Liver (tissue), 9 donors: Measurements from ENCODE around the gene FBXL4. TPM values are rescaled to one million over a fixed set of nuclear protein-coding genes. Genes with fewer than 3 reads are reported as not detected.

ENCODE experiments used
- DNase-seq: peaks from one replicate; pipeline ENCODE4 v3.0.0-alpha.2; 2017; ENCODE audit warnings: low spot score
- H3K27ac ChIP-seq, 2 donors: one replicate each; pipeline ENCODE4 v1.7.0; 2013; ENCODE audit warnings: inconsistent platforms in 2 of 2, low read length in 2 of 2, control low read depth in 1 of 2, low read depth in 1 of 2, mild to moderate bottlenecking in 1 of 2
- H3K27me3 ChIP-seq, 4 donors: one replicate each; pipeline versions ENCODE4 v1.6.1 to v1.7.0; 2013; ENCODE audit warnings: low read length in 3 of 4, inconsistent platforms in 1 of 4, mild to moderate bottlenecking in 1 of 4, moderate library complexity in 1 of 4; ENCODE audit not compliant: control insufficient read depth in 4 of 4, insufficient read depth in 4 of 4
- H3K36me3 ChIP-seq, 4 donors: one replicate each; pipeline versions ENCODE4 v1.6.1 to v1.7.0; 2013; ENCODE audit warnings: low read length in 3 of 4, mild to moderate bottlenecking in 3 of 4, low read depth in 1 of 4, moderate library complexity in 1 of 4; ENCODE audit not compliant: control insufficient read depth in 4 of 4, insufficient read depth in 3 of 4
- H3K4me1 ChIP-seq, 4 donors: one replicate each; pipeline versions ENCODE4 v1.6.1 to v1.7.0; 2013; ENCODE audit warnings: low read length in 3 of 4, mild to moderate bottlenecking in 3 of 4, moderate library complexity in 1 of 4; ENCODE audit not compliant: control insufficient read depth in 4 of 4, insufficient read depth in 4 of 4
- H3K4me3 ChIP-seq, 3 donors: one replicate each; pipeline versions ENCODE4 v1.6.1 to v1.7.0; 2013; ENCODE audit warnings: low read length in 3 of 3, control low read depth in 1 of 3, low read depth in 1 of 3, mild to moderate bottlenecking in 1 of 3
- H3K9ac ChIP-seq, 2 donors: one replicate each; pipeline ENCODE4 v1.7.0; 2013; ENCODE audit warnings: low read length in 2 of 2, mild to moderate bottlenecking in 2 of 2, moderate library complexity in 2 of 2, control low read depth in 1 of 2, low read depth in 1 of 2
- H3K9me3 ChIP-seq, 4 donors: one replicate each; pipeline versions ENCODE4 v1.6.1 to v1.7.0; 2013; ENCODE audit warnings: low read length in 3 of 4; ENCODE audit not compliant: control insufficient read depth in 4 of 4
- ATF3 ChIP-seq: IDR thresholded peaks from 2 replicates; pipeline ENCODE4 v1.6.1; 2016; ENCODE audit warnings: antibody characterized with exemption
- EGR1 ChIP-seq, 2 donors: IDR thresholded peaks; 2 replicates each; pipeline ENCODE4 v1.6.1; 2016 to 2018; ENCODE audit warnings: antibody characterized with exemption in 2 of 2, low read depth in 2 of 2
- FOXA1 ChIP-seq: IDR thresholded peaks from 2 replicates; pipeline ENCODE4 v1.6.1; 2016; ENCODE audit warnings: antibody characterized with exemption
- FOXA2 ChIP-seq: IDR thresholded peaks from 2 replicates; pipeline ENCODE4 v1.6.1; 2016; ENCODE audit warnings: antibody characterized with exemption
- GABPA ChIP-seq, 2 donors: IDR thresholded peaks in 1 of 2; conservative IDR thresholded peaks in 1 of 2; 2 replicates each; pipeline ENCODE4 v1.6.1; 2016; ENCODE audit warnings: antibody characterized with exemption in 2 of 2, mild to moderate bottlenecking in 1 of 2, moderate library complexity in 1 of 2
- HNF4A ChIP-seq, 2 donors: conservative IDR thresholded peaks; 2 replicates each; pipeline ENCODE4 v1.6.1; 2016; ENCODE audit warnings: antibody characterized with exemption in 2 of 2, mild to moderate bottlenecking in 2 of 2
- HNF4G ChIP-seq: IDR thresholded peaks from 2 replicates; pipeline ENCODE4 v1.6.1; 2016; ENCODE audit warnings: antibody characterized with exemption
- JUND ChIP-seq, 2 donors: IDR thresholded peaks; 2 replicates each; pipeline ENCODE4 v1.6.1; 2016; ENCODE audit warnings: antibody characterized with exemption in 2 of 2
- NR2F2 ChIP-seq: IDR thresholded peaks from 2 replicates; pipeline ENCODE4 v1.6.1; 2016; ENCODE audit warnings: antibody characterized with exemption
- RAD21 ChIP-seq, 2 donors: IDR thresholded peaks; 2 replicates each; pipeline ENCODE4 v1.6.1; 2016; ENCODE audit warnings: antibody characterized with exemption in 2 of 2, mild to moderate bottlenecking in 2 of 2
- REST ChIP-seq: IDR thresholded peaks from 2 replicates; pipeline ENCODE4 v1.6.1; 2016; ENCODE audit warnings: antibody characterized with exemption, mild to moderate bottlenecking
- RXRA ChIP-seq, 2 donors: IDR thresholded peaks; 2 replicates each; pipeline ENCODE4 v1.6.1; 2017 to 2018; ENCODE audit warnings: antibody characterized with exemption in 2 of 2, mild to moderate bottlenecking in 1 of 2
- TAF1 ChIP-seq: conservative IDR thresholded peaks from 2 replicates; pipeline ENCODE4 v1.6.1; 2016; ENCODE audit warnings: antibody characterized with exemption, mild to moderate bottlenecking
- YY1 ChIP-seq: IDR thresholded peaks from 2 replicates; pipeline ENCODE4 v1.6.1; 2016; ENCODE audit warnings: antibody characterized with exemption, mild to moderate bottlenecking
- WGBS: extraction: QIAGEN DNeasy Blood & Tissue Kit; methylation state at CpG from one replicate; pipeline ENCODE4 v1.1.7; 2013; 5-methylcytosine and 5-hydroxymethylcytosine counted together
- polyA plus RNA-seq, 2 donors: library from polyadenylated mRNA; stranded (reverse) in 1 of 2; unstranded in 1 of 2; fragments of 200-250 nt in 1 of 2; fragments of >200 nt in 1 of 2; fragmentation: Nextera tagmentation in 1 of 2; extraction: Ambion mirVana in 1 of 2; gene quantifications; one replicate each; pipeline versions ENCODE4 v1.2.1 to v1.2.3, GENCODE V29; 2013 to 2015
- total RNA-seq, 2 donors: library from RNA; depleted of rRNA; stranded (reverse); fragments of >200 nt; gene quantifications; one replicate each; pipeline ENCODE4 v1.2.3, GENCODE V29; 2014
- TF ChIP-seq, protein P1 (sequence below): IDR thresholded peaks from 2 replicates; pipeline ENCODE4 v1.6.1; 2016; ENCODE audit warnings: antibody characterized with exemption
- TF ChIP-seq, protein P2 (sequence below): fragments of 150-350 bp; IDR thresholded peaks from 2 replicates; pipeline ENCODE4 v1.5.1; 2017; ENCODE audit warnings: improper control_type of control experiment, low read depth, low read length; ENCODE audit not compliant: missing input control
- TF ChIP-seq, protein P3 (sequence below): IDR thresholded peaks from 2 replicates; pipeline ENCODE4 v1.6.1; 2016; ENCODE audit warnings: antibody characterized with exemption
- donor health status: healthy.
- donor health status: healthy.
- donor health status: healthy.
- donor health status: healthy.
- donor health status: healthy.

The FBXL4 gene
- total and polyA plus RNA-seq, 4 donors, result 4.1 to 18.8 (median 14.0) TPM

GRCh38 chr6:98944168-98944567, 3.6 kb downstream of the FBXL4 start (continued):
- TF ChIP-seq, protein P1, sequence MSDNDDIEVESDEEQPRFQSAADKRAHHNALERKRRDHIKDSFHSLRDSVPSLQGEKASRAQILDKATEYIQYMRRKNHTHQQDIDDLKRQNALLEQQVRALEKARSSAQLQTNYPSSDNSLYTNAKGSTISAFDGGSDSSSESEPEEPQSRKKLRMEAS, result no peak
- TF ChIP-seq FOXA2, result no peak
- no peak for TF ChIP-seq FOXA1
- no peak for TF ChIP-seq NR2F2
- TF ChIP-seq JUND (IDR thresholded peaks at IDR 0.05), result no peak

- Histone ChIP-seq H3K27me3 (no peaks in the 10 kb centered on the region), H3K36me3 (peaks cover 0 to 3% (median 0%) of the 10 kb centered on the region in 4 donors), H3K4me1 (peaks cover 4 to 48% (median 32%) of the 10 kb centered on the region in 4 donors), H3K9ac (no peak overlapping the region), H3K27ac (no peak overlapping the region), H3K4me3 (no peak overlapping the region), H3K9me3 (peaks cover 0 to 11% (median 3%) of the 10 kb centered on the region in 4 donors)
- TF ChIP-seq RXRA (IDR thresholded peaks at IDR 0.05) (no peak), ATF3 (no peak), EGR1 (IDR thresholded peaks at IDR 0.05; ENCODE audit: low read depth in 2 of 2) (no peak), GABPA (IDR thresholded peaks at IDR 0.05 in 1 of 2, conservative IDR thresholded peaks at IDR 0.05 in 1 of 2) (no peak), RAD21 (IDR thresholded peaks at IDR 0.05) (no peak), HNF4A (conservative IDR thresholded peaks at IDR 0.05) (no peak), TAF1 (no peak), HNF4G (no peak), REST (no peak), YY1 (no peak), JUND (IDR thresholded peaks at IDR 0.05) (no peak), NR2F2 (no peak), FOXA2 (no peak)
- TF ChIP-seq, protein P1, result no peak
- TF ChIP-seq, protein P2, sequence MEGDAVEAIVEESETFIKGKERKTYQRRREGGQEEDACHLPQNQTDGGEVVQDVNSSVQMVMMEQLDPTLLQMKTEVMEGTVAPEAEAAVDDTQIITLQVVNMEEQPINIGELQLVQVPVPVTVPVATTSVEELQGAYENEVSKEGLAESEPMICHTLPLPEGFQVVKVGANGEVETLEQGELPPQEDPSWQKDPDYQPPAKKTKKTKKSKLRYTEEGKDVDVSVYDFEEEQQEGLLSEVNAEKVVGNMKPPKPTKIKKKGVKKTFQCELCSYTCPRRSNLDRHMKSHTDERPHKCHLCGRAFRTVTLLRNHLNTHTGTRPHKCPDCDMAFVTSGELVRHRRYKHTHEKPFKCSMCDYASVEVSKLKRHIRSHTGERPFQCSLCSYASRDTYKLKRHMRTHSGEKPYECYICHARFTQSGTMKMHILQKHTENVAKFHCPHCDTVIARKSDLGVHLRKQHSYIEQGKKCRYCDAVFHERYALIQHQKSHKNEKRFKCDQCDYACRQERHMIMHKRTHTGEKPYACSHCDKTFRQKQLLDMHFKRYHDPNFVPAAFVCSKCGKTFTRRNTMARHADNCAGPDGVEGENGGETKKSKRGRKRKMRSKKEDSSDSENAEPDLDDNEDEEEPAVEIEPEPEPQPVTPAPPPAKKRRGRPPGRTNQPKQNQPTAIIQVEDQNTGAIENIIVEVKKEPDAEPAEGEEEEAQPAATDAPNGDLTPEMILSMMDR, result no peak
- TF ChIP-seq, protein P3, sequence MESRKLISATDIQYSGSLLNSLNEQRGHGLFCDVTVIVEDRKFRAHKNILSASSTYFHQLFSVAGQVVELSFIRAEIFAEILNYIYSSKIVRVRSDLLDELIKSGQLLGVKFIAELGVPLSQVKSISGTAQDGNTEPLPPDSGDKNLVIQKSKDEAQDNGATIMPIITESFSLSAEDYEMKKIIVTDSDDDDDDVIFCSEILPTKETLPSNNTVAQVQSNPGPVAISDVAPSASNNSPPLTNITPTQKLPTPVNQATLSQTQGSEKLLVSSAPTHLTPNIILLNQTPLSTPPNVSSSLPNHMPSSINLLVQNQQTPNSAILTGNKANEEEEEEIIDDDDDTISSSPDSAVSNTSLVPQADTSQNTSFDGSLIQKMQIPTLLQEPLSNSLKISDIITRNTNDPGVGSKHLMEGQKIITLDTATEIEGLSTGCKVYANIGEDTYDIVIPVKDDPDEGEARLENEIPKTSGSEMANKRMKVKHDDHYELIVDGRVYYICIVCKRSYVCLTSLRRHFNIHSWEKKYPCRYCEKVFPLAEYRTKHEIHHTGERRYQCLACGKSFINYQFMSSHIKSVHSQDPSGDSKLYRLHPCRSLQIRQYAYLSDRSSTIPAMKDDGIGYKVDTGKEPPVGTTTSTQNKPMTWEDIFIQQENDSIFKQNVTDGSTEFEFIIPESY, result no peak
- WGBS, result 93% methylated on average over 3 of the region's 3 CpGs
- DNase-seq, result no peak
Observed at GRCh38 chr6:98942263-98942803, 5.4 kb downstream of the FBXL4 start.
